ENCODE results near the gene SDC4.

SDC4 gene

GRCh38 chr20:45343532-45344167 is 4.6 kb downstream of the SDC4 start:
- DNase-seq (ENCODE audit: low read depth), result peak; percentile 30

- no peak for DNase-seq (ENCODE audit: low read depth)
These were observed 5.2 kb downstream of the SDC4 start for GRCh38 chr20:45342855-45343531.

GRCh38 chr20:45341939-45342854 is 6.0 kb downstream of the SDC4 start:
- peak; percentile 94 for DNase-seq (ENCODE audit: low read depth)

- no peak for DNase-seq (ENCODE audit: low read depth)
These were observed 6.7 kb downstream of the SDC4 start for GRCh38 chr20:45341579-45341938.

- no peak for DNase-seq (ENCODE audit: low read depth)
These were observed 7.3 kb downstream of the SDC4 start for GRCh38 chr20:45340951-45341350.

GRCh38 chr20:45340236-45340847 is 7.9 kb downstream of the SDC4 start:
- no peak for DNase-seq (ENCODE audit: low read depth)

- DNase-seq (ENCODE audit: low read depth), result no peak
These were observed 8.4 kb downstream of the SDC4 start for GRCh38 chr20:45339799-45340198.

GRCh38 chr20:45339084-45339483 is 9.1 kb downstream of the SDC4 start:
- no peak for DNase-seq (ENCODE audit: low read depth)

- peak; percentile 87 for DNase-seq (ENCODE audit: low read depth)
These were observed 9.8 kb downstream of the SDC4 start for GRCh38 chr20:45338121-45339030.

GRCh38 chr20:45337367-45338120 is 10.7 kb downstream of the SDC4 start:
- peak; percentile 98 for DNase-seq (ENCODE audit: low read depth)

GRCh38 chr20:45336530-45337366 is 11.5 kb downstream of the SDC4 start:
- peak; percentile 92 for DNase-seq (ENCODE audit: low read depth)

GRCh38 chr20:45330476-45330875 is 17.7 kb downstream of the SDC4 start:
- no peak for DNase-seq (ENCODE audit: low read depth)

GRCh38 chr20:45329497-45330319 is 18.5 kb downstream of the SDC4 start:
- no peak for DNase-seq (ENCODE audit: low read depth)

- DNase-seq (ENCODE audit: low read depth), result no peak
These were observed 19.8 kb downstream of the SDC4 start for GRCh38 chr20:45328451-45328850.

GRCh38 chr20:45325371-45325770 is 22.9 kb downstream of the SDC4 start:
- DNase-seq (ENCODE audit: low read depth), result no peak

- DNase-seq (ENCODE audit: low read depth), result no peak
These were observed 24.5 kb downstream of the SDC4 start for GRCh38 chr20:45323731-45324130.

- DNase-seq (ENCODE audit: low read depth), result peak; percentile 46
These were observed 25.3 kb downstream of the SDC4 start for GRCh38 chr20:45322952-45323383.

- no peak for DNase-seq (ENCODE audit: low read depth)
These were observed 27.2 kb downstream of the SDC4 start for GRCh38 chr20:45320948-45321595.
